Measurements from ENCODE around the gene PRR36. TPM values are rescaled to one million over a fixed set of nuclear protein-coding genes. Genes with fewer than 3 reads are reported as not detected.
"Not testable (repeated sequence)": the region's sequence is repeated elsewhere in the genome, so short reads cannot be mapped to it uniquely, and the experiment has no call there.

The PRR36 gene
- polyA plus RNA-seq, 1 donor from 2014 or later, result not detected

DNA sequence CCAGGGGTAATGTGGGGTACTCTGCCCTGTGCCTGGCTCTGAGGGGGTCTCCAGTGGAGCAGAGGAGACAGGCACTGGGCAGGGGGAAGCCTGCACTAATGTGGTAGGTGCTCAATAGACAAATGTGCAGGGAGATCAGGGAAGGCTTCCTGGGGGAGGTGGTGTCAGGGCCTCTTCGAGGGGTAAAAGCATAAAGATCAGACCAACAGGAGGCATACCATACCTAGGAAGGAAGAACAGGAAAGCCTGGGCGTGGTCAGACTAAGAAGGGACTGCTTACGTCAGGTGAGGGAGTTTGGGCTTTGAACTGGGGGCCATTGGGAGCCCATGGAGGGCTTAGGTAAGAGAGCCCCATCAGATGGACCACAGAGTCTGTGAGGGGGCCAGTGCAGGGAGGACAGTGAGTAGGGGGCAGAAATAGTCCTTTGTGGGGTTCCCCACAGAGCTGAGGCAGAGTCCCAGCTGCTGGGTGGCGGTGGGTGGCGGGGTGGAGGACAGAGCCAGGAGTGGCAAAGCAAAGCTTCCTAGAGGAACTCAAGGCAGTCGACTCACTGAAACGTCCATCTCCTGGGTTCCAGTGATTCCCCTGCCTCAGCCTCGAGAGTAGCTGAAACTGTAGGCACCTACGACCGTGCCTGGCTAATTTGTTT, 8.8 kb downstream of the PRR36 start:
- Mint-ChIP-seq H3K4me3 (peak overlapping the region in 2 of 4 donors; percentile 11 to 63), H3K9me3 (no peaks in the 10 kb centered on the region), H3K27me3 (peaks cover 23% of the 10 kb centered on the region), H3K36me3 (peaks cover 2% of the 10 kb centered on the region), H3K27ac (peak overlapping the region in 1 of 3 donors; percentile 50), H3K4me1 (peaks cover 3 to 13% (median 8%) of the 10 kb centered on the region in 3 donors)

DNA sequence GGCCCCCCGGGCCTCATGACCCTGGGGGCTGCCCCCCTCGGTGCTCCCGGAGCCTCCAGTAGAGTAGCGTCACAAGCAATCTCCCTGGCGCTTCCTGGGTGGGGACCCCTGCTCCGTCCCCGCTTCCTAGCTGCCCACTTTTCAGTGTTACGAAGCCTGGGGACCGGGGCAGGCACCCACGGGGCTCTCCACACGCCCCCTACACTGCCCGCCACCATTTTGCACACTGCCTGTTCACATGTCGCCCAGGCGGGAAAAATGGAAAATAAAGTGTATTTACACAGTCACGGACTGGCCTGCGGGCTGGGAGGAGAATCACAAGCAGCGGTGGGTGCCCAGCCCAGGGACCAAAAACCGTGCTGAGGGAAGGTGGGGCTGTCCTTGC, 9.5 kb downstream of the PRR36 start:
- Mint-ChIP-seq H3K36me3 (peaks cover 2% of the 10 kb centered on the region), H3K27ac (peak overlapping the region in 2 of 3 donors; percentile 47 to 50), H3K9me3 (no peaks in the 10 kb centered on the region), H3K4me1 (peaks cover 3 to 13% (median 8%) of the 10 kb centered on the region in 3 donors), H3K4me3 (peak overlapping the region in 2 of 4 donors; percentile 22 to 65), H3K27me3 (peaks cover 27% of the 10 kb centered on the region)

DNA sequence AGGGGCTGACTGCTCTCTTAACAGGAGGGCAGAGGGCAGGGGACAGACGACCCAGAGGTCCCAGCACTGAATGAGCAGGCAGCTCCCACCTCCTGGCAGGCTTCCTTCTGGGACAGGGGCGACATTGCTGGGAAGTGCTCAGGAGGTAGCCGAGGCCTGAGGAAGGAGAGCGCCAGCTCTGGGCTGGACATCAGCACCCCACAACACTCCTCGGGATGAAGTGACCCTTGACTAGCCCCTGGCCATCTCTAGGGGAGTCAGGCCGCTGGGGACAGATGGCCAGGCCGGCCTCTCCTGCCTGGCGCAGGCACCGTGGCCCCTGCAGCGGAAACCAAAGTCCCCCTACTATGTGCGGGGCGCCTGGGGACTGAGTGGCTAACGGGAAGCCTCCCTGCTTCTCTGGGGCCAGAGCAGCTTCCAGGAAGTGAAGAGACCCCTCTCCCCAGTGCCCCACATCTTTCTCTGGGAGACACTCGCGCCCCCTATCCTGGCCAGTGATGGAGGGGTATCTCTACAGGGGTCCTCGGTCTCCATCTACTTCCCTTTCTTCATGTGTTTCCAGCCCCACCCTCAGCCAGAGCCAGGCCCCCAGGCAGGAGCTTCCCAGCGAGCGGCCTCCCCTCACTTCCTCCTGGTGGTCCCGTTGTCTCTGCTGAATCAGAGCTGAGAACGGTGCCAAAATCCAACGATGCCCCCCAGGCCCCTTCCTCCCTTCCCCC, 10.1 kb downstream of the PRR36 start:
- Mint-ChIP-seq H3K4me3 (no peak overlapping the region), H3K4me1 (peaks cover 3 to 13% (median 8%) of the 10 kb centered on the region in 3 donors), H3K9me3 (no peaks in the 10 kb centered on the region), H3K36me3 (peaks cover 2% of the 10 kb centered on the region), H3K27ac (no peak overlapping the region), H3K27me3 (peaks cover 30% of the 10 kb centered on the region)

DNA sequence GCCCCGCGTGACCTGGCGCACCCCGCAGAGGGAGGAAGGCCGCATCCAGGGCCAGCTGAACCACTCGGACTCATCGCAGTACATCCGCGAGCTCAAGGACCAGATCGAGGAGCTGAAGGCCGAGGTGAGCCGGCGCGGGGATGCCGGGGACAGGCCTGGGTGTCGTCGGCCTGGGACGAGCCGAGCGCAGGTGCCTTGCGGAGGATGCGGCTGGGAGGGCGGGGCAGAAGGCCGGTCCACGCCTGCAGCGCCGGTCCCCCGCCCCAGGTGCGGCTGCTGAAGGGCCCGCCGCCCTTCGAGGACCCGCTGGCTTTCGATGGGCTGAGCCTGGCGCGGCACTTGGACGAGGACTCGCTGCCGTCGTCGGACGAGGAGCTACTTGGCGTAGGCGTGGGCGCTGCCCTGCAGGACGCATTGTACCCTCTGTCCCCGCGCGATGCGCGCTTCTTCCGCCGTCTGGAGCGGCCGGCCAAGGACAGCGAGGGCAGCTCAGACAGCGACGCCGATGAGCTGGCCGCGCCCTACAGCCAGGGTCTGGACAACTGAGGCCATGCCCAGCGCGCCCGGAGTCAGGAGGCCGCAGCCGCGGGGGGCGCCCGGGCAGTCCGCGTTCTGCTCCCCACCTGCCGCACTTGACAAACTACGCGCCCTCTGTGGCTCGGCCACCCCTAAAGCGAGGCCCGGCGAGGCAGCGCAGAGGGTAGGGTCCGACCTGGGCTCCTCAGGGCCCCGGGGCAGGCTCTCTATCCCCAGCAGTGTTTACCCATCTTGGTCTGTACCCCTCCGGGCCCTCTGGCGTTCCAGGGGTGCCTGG, 10.8 kb downstream of the PRR36 start:
- peaks cover 2% of the 10 kb centered on the region for H3K36me3 Mint-ChIP-seq
- H3K9me3 Mint-ChIP-seq, result no peaks in the 10 kb centered on the region
- H3K4me3 Mint-ChIP-seq, result no peak overlapping the region
- H3K4me1 Mint-ChIP-seq, result peaks cover 3 to 13% (median 8%) of the 10 kb centered on the region in 3 donors
- peaks cover 32% of the 10 kb centered on the region for H3K27me3 Mint-ChIP-seq
- no peak overlapping the region for H3K27ac Mint-ChIP-seq

DNA sequence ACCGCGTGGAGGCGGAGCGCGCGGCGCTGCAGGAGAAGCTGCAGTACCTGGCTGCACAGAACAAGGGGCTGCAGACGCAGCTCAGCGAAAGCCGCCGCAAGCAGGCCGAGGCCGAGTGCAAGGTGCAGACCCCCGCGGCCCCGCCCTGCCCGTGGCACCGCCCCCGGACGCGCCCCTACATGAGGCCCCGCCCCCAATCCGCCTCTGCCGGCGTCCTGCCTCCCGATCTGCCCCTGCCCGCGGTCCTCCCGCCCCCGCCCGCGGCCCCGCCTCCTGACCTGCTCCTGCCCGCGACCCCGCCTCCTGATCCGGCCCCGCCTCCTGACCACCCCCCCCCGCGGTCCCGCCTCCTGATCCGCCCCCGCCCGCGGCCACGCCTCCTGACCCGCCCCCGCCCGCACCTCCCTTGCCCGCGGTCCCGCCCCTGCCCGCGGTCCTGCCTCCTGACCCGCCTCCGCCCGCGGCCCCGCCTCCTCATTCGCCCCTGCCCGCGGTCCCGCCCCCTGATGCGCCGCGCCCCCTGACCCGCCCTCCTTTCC, 11.7 kb downstream of the PRR36 start:
- peaks cover 30% of the 10 kb centered on the region for H3K27me3 Mint-ChIP-seq
- no peaks in the 10 kb centered on the region for H3K9me3 Mint-ChIP-seq
- H3K4me1 Mint-ChIP-seq, result peaks cover 3 to 11% (median 8%) of the 10 kb centered on the region in 3 donors
- H3K36me3 Mint-ChIP-seq, result peaks cover 2% of the 10 kb centered on the region
- peak overlapping the region in 2 of 4 donors; percentile 45 to 46 for H3K4me3 Mint-ChIP-seq
- no peak overlapping the region for H3K27ac Mint-ChIP-seq

DNA sequence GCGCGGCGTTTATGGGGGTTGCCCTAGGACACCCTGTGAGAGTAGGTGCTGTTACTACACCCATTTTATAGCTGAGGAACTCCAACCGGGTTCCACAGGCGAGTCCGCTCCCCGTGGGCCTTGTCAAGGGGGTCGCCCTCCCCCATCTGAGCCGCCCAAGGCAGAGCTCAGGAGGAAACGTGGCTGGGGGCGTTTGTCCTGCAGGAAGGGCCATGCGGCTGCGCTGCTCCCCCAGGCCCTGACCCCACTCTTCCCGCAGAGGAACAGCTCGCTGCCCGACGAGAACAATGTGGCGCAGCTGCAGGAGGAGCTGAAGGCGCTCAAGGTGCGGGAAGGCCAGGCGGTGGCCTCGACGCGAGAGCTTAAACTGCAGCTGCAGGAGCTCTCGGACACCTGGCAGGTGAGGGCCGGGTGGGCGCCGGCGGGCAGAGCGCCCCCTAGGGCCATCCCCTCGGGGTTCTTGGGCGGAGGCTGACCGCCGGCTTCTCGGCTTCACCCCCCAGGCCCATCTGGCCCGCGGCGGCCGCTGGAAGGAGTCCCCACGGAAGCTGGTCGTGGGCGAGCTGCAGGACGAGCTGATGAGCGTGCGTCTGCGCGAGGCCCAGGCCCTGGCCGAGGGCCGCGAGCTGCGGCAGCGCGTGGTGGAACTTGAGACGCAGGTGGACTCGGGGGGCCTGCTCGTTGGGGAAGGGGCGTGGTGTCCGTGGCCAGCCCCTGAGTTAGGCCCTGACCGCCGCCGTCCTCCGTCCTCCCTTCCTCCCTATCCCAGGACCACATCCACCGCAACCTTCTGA, 12.4 kb downstream of the PRR36 start:
- Mint-ChIP-seq H3K27me3 (peaks cover 30% of the 10 kb centered on the region), H3K36me3 (peaks cover 2% of the 10 kb centered on the region), H3K9me3 (no peaks in the 10 kb centered on the region), H3K27ac (peak overlapping the region in 2 of 3 donors; percentile 35 to 42), H3K4me3 (peak overlapping the region; percentile 39 to 59 (median 52)), H3K4me1 (peaks cover 3 to 11% (median 8%) of the 10 kb centered on the region in 3 donors)

DNA sequence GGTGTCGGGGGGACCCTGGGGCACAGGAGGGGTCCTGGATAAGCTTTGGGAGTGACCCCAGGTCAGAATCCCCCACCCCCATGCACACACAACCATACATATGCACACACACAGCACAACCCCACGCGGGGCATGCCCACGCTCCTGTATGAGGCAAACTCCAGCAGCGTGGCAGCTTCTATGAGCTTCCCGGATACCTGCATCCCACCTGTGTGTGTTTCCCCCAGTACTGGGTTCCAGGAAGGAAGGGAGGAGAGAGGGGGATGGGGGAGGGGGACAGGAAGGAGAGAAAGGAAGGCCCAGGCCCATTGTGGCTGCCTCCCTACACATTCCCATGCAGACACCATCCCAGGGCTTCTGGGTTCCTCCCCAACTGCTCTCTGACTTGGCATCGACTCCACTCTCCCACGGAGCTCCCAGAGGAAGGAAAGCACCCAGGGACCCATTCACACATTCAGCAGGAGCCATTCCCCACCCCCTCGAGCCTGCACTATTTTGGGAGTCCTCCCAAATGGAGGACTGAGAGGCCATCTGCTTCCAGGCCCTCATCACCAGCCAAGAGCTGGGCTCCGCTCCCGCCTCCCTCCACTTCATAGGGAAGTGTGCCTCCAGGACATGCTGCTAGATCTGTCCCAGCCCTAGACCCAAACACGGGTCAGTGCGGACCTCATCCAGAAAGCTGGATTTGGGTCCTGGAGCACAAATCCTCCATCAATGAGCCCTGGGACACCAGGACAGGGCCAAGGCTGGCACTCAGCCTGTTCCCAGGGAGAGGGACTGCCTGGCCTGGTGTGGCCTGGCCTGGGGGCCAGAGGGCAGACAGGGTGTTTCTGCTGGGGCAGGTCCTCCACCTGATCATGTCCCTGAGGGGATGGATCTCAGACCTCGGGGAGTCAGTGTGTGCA, 13.2 kb downstream of the PRR36 start:
- Mint-ChIP-seq H3K36me3 (peaks cover 2% of the 10 kb centered on the region), H3K27me3 (peaks cover 31% of the 10 kb centered on the region), H3K27ac (peak overlapping the region in 2 of 3 donors; percentile 35 to 42)

DNA sequence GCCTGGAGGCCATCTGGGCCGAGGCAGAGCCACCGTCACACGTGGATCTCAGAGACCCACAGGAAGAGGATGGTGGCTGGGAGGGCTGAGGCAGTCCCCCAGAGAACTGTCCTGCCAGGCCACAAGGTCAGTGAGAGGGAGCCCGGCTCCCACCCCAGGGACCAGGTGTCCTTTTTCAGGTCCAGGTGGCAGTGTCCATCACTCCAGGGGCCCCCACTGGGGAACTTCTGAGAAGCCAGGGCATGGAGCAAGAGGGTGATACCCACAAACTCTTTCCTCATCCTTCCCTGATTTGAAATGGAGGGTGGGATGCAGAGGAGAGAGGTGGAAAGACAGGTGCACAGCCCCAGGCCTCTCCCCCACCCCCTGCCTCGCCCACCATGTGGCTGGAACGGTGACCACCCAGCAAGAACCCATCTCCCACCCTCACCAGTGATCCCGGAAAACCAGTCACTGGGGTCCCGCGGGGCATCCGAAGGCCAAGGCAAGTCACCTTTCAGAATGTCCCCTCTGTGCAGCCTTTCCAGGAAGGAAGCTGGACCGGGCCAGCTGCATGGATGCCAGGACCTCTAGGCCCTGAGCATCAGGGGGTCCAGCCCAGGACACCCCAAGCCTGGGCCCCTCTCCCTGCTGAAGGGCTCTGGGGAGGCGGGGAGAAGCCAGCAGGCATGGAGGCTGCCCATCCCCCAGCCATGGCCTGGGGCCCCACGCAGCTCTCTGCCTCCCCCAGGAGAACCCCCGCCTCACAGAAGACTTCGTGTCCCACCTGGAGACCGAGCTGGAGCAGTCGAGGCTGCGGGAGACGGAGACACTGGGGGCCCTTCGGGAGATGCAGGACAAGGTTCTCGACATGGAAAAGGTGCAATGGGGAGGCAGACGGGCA, 14.1 kb downstream of the PRR36 start:
- H3K36me3 Mint-ChIP-seq, result peaks cover 2% of the 10 kb centered on the region
- H3K4me1 Mint-ChIP-seq, result peaks cover 0 to 5% (median 5%) of the 10 kb centered on the region in 3 donors
- peak overlapping the region in 1 of 4 donors; percentile 65 for H3K4me3 Mint-ChIP-seq
- peaks cover 35% of the 10 kb centered on the region for H3K27me3 Mint-ChIP-seq
- no peaks in the 10 kb centered on the region for H3K9me3 Mint-ChIP-seq
- no peak overlapping the region for H3K27ac Mint-ChIP-seq

More for the DNA sequence above, 13.2 kb downstream of the PRR36 start:
- Mint-ChIP-seq H3K4me1 (peaks cover 3 to 11% (median 8%) of the 10 kb centered on the region in 3 donors), H3K9me3 (no peaks in the 10 kb centered on the region), H3K4me3 (peak overlapping the region; percentile 18 to 65 (median 54))

DNA sequence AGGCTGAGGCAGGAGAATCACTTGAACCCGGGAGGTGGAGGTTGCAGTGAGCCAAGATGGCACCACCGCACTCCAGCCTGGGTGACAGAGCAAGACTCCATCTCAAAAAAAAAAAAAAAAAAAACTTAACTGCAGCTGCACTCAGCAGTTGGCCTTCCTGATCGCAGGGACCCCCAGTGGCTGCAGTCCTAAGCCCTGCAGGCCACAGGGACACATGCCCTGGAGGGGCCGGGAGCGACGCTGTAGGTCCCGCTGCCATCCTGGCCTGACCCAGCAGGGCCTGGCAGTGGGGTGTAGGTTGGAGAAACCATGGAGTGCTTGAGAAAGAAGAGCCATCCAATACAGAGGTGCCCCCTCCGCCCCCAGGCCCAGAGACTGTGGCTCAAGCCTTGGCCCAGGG, 15.1 kb downstream of the PRR36 start:
- H3K9me3 Mint-ChIP-seq, H3K36me3 Mint-ChIP-seq, H3K4me3 Mint-ChIP-seq, H3K4me1 Mint-ChIP-seq, H3K27ac Mint-ChIP-seq: not testable (repeated sequence)
- peaks cover 31% of the 10 kb centered on the region for H3K27me3 Mint-ChIP-seq

DNA sequence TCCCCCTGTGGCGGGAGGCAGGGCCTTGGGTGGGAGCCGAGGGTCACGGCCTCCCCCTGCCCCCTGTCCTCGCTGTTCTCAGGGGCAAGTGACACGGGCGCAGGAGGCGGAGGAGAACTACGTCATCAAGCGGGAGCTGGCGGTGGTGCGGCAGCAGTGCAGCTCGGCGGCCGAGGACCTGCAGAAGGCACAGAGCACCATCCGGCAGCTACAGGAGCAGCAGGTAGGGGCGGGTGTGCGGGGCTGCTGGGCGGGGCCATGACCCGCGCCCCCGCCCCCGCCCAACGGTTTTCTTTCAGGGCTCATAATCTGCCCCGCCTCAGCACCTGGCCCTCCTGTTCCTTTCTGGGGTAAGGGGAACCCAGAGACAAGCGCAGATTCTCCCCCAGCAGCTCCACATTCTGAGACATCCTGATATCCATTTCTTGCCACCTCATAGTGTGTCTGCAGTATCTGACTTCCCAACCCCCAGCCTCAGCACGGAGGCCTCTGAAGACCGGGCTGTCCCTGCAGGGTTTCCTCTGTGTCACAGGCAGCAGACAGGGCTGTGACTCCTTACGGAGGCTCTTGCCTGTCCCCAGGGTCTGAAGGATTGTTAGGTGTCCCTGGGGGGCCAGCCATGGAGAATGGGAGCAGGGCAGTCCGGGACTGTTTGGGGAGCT, 15.9 kb downstream of the PRR36 start:
- H3K36me3 Mint-ChIP-seq, result peaks cover 2% of the 10 kb centered on the region
- no peak overlapping the region for H3K4me3 Mint-ChIP-seq
- peaks cover 29% of the 10 kb centered on the region for H3K27me3 Mint-ChIP-seq
- no peaks in the 10 kb centered on the region for H3K9me3 Mint-ChIP-seq
- H3K4me1 Mint-ChIP-seq, result no peaks in the 10 kb centered on the region
- H3K27ac Mint-ChIP-seq, result no peak overlapping the region

DNA sequence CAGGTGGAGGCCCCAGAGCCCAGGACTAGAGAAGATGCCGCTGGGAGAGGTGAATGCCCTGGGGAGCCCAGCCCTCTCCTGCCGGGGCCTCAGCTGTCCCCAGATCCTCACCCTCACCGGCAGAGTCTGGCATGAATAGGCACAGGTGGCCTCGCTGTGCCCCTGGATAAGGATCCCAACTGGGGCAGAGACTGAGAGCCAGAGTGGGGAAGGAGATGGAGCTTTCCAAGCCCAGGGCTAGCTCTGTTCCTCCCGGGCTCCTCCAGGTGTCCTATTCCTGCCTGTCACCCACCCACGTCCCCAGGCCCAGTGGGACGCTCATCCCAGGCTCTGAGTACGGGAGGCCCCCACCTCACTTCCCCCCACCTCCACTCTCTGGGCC, 16.5 kb downstream of the PRR36 start:
- H3K36me3 Mint-ChIP-seq, result peaks cover 2% of the 10 kb centered on the region
- H3K4me3 Mint-ChIP-seq, result no peak overlapping the region
- no peak overlapping the region for H3K27ac Mint-ChIP-seq
- H3K27me3 Mint-ChIP-seq, result peaks cover 32% of the 10 kb centered on the region
- no peaks in the 10 kb centered on the region for H3K9me3 Mint-ChIP-seq
- H3K4me1 Mint-ChIP-seq, result peaks cover 0 to 3% (median 2%) of the 10 kb centered on the region in 3 donors
